GM12892 (cell line): ENCODE results near the gene FICD.
A peak's percentile ranks its signal among the peaks of the same experiment; 100 is the strongest.

Experiments
- POLR2A ChIP-seq: IDR thresholded peaks from 2 replicates; pipeline ENCODE4 v1.6.1; 2011; ENCODE audit warnings: low read depth, low read length, control low read depth
- POLR2AphosphoS5 ChIP-seq: IDR thresholded peaks from 2 replicates; pipeline ENCODE4 v1.6.1; 2011; ENCODE audit warnings: low read depth, low read length, control low read depth

DNA sequence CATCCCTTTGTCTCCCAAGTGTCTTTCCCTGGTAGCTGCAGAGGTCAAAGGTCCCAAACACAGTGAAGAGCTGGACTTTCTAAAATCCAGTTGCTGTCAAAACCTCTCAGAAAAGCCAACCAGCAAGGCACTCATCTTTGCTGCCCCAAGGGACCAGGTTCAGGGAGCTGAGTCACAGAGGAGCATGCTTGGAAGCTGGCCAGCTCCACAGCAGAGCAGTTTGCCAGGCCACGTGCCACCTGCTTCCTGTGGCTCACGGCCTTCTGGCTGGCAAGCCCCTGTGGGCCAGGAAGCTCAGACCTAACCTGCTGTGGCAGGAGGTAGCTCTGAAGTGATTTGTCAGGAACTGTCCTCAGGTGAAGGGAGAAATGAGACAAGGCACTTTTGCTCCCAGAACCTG lies 50.9 kb downstream of the FICD start:
- TF ChIP-seq POLR2A (peak; percentile 46; the same call in 1 of the 2 replicates), POLR2AphosphoS5 (peak; percentile 55; the same call in 1 of the 2 replicates)
